ENCODE data around the gene NUMB. TPM values are rescaled to one million over a fixed set of nuclear protein-coding genes. Genes with fewer than 3 reads are reported as not detected.
A peak's percentile ranks its signal among the peaks of the same experiment; 100 is the strongest.

The NUMB gene
- total RNA-seq, 1 experiment from 2014 or later, result 22.2 TPM

- Histone ChIP-seq H3F3A (ENCODE audit: low read length, unreplicated experiment) (no peaks in the 10 kb centered on the region), H3K4me2 (ENCODE audit: low read length) (peak overlapping the region; percentile 79), H3K9ac (ENCODE audit: low read length) (peak overlapping the region; percentile 56), H3K27me3 (ENCODE audit: low read length) (no peaks in the 10 kb centered on the region), H3K9me3 (ENCODE audit: low read length) (no peaks in the 10 kb centered on the region), H3K36me3 (ENCODE audit: low read depth, low read length) (no peaks in the 10 kb centered on the region), H3K79me2 (ENCODE audit: low read length) (no peaks in the 10 kb centered on the region), H3K9me2 (replicated peaks; ENCODE audit: low read length) (no peaks in the 10 kb centered on the region), H3K4me1 (ENCODE audit: insufficient read depth, low read length) (peaks cover 23% of the 10 kb centered on the region), H3K4me3 (ENCODE audit: low read length) (peak overlapping the region; percentile 40; the same call in 1 of the 2 replicates), H3K27ac (ENCODE audit: low read length) (peak overlapping the region; percentile 88), H4K20me1 (ENCODE audit: low read length) (no peaks in the 10 kb centered on the region), H2AFZ (ENCODE audit: low read length) (peak overlapping the region; percentile 66)
- DNase-seq, result peak; percentile 97
- peak; percentile 88 for ATAC-seq
- POLR2A ChIA-PET (ENCODE audit: unreplicated experiment), result interaction anchor here (0.5 to 0.7 kb wide), 2 partner anchors 18 to 24 kb away, joined by 3 to 6 read pairs; no protein-coding TSS in a partner anchor
- no peak for TF ChIP-seq EZH2 (IDR thresholded peaks at IDR 0.05; ENCODE audit: low read length, unreplicated experiment)
- TF ChIP-seq EZH2phosphoT487 (IDR thresholded peaks at IDR 0.05; ENCODE audit: borderline replicate concordance, low read length), result no peak
- no peak for TF ChIP-seq CTCF (conservative IDR thresholded peaks at IDR 0.05; ENCODE audit: low read depth, low read length)
- BruUV-seq (replicated peaks), result no TSS peak
- CTCF ChIA-PET, result interaction anchor here (1.2 kb wide), 3 partner anchors 18 to 67 kb away, joined by 6 to 9 read pairs (median 8); no protein-coding TSS in a partner anchor
- intact Hi-C loops (cut with micrococcal nuclease), result loop anchor here (2.0 to 10.0 kb wide), 2 partner anchors 245 to 337 kb away; partner anchors contain the start of gene ACOT2
These were observed 230.2 kb downstream of the NUMB start for GRCh38 chr14:73227812-73228781.

GRCh38 chr14:73225496-73225895 is 232.8 kb downstream of the NUMB start:
- Histone ChIP-seq H3K4me3 (ENCODE audit: low read length) (no peak overlapping the region), H4K20me1 (ENCODE audit: low read length) (no peaks in the 10 kb centered on the region), H3K4me1 (ENCODE audit: insufficient read depth, low read length) (peaks cover 23% of the 10 kb centered on the region), H3F3A (ENCODE audit: low read length, unreplicated experiment) (no peaks in the 10 kb centered on the region), H3K36me3 (ENCODE audit: low read depth, low read length) (0 out of 2 replicates have a peak, but pooled peaks cover 2% of the 10 kb centered on the region), H3K4me2 (ENCODE audit: low read length) (no peak overlapping the region), H3K9me3 (ENCODE audit: low read length) (no peaks in the 10 kb centered on the region), H2AFZ (ENCODE audit: low read length) (no peak overlapping the region), H3K27me3 (ENCODE audit: low read length) (no peaks in the 10 kb centered on the region), H3K79me2 (ENCODE audit: low read length) (no peaks in the 10 kb centered on the region), H3K9me2 (replicated peaks; ENCODE audit: low read length) (no peaks in the 10 kb centered on the region), H3K27ac (ENCODE audit: low read length) (no peak overlapping the region), H3K9ac (ENCODE audit: low read length) (no peak overlapping the region)
- ATAC-seq (no peak), DNase-seq (no peak)
- BruUV-seq (replicated peaks), result no TSS peak
- CTCF ChIA-PET, result no interaction called here
- POLR2A ChIA-PET (ENCODE audit: unreplicated experiment), result no interaction called here
- intact Hi-C loops (cut with micrococcal nuclease), result loop anchor here (10.0 kb wide), 1 partner anchor 339 kb away; the partner anchor contains the start of gene ACOT2
- no peak for TF ChIP-seq EZH2 (IDR thresholded peaks at IDR 0.05; ENCODE audit: low read length, unreplicated experiment)
- no peak for TF ChIP-seq EZH2phosphoT487 (IDR thresholded peaks at IDR 0.05; ENCODE audit: borderline replicate concordance, low read length)
- no peak for TF ChIP-seq CTCF (conservative IDR thresholded peaks at IDR 0.05; ENCODE audit: low read depth, low read length)

Other genes starting within 250 kb of the NUMB start
- gene PAPLN, start 221.0 kb downstream of the NUMB start, total RNA-seq (2014; rRNA removed), result 0.35 and 0.40 TPM in 2 replicates
- 27.4 and 34.8 TPM in 2 replicates for gene RIOX1, start 32.4 kb upstream of the NUMB start, total RNA-seq (2014; rRNA removed)
- 1.1 and 1.4 TPM in 2 replicates for gene ACOT1, start 78.6 kb upstream of the NUMB start, total RNA-seq (2014; rRNA removed)
- 0.15 and 2.2 TPM in 2 replicates for gene HEATR4, start 100.4 kb upstream of the NUMB start, total RNA-seq (2014; rRNA removed)
- gene ACOT2, start 110.7 kb upstream of the NUMB start, total RNA-seq (2014; rRNA removed), result 39.0 and 46.0 TPM in 2 replicates
- gene ACOT4, start 133.3 kb upstream of the NUMB start, total RNA-seq (2014; rRNA removed), result 3.9 and 5.1 TPM in 2 replicates
- not detected in 2 replicates for gene ACOT6, start 154.0 kb upstream of the NUMB start, total RNA-seq (2014; rRNA removed)
- 2.6 and 13.9 TPM in 2 replicates for gene DNAL1, start 186.4 kb upstream of the NUMB start, total RNA-seq (2014; rRNA removed)